Measurements from ENCODE around the gene LITAFD.
"Not testable (repeated sequence)": the region's sequence is repeated elsewhere in the genome, so short reads cannot be mapped to it uniquely, and the experiment has no call there.

LITAFD gene

GRCh38 chr16:8882041-8882617 lies at the start of gene LITAFD:
Gene LITAFD (plus strand): TSS chr16:8882351. CDS start chr16:8884356, 2,005 bp downstream.
- DNase-seq (ENCODE audit: low read depth), result no peak

- no peak for DNase-seq (ENCODE audit: low read depth)
Measured at GRCh38 chr16:8832717-8833105, 49.4 kb upstream of the LITAFD start.

- not testable (repeated sequence) for DNase-seq (ENCODE audit: low read depth)
Measured at GRCh38 chr16:8836797-8837196, 45.4 kb upstream of the LITAFD start.

- DNase-seq (ENCODE audit: low read depth), result not testable (repeated sequence)
Measured at GRCh38 chr16:8837594-8837993, 44.6 kb upstream of the LITAFD start.

- not testable (repeated sequence) for DNase-seq (ENCODE audit: low read depth)
Measured at GRCh38 chr16:8842016-8842415, 40.1 kb upstream of the LITAFD start.

- DNase-seq (ENCODE audit: low read depth), result not testable (repeated sequence)
Measured at GRCh38 chr16:8843296-8843695, 38.9 kb upstream of the LITAFD start.

- DNase-seq (ENCODE audit: low read depth), result no peak
Measured at GRCh38 chr16:8845699-8846298, 36.4 kb upstream of the LITAFD start.

GRCh38 chr16:8846401-8846932 lies 35.7 kb upstream of the LITAFD start:
- no peak for DNase-seq (ENCODE audit: low read depth)

GRCh38 chr16:8847145-8847544 lies 35.0 kb upstream of the LITAFD start:
- no peak for DNase-seq (ENCODE audit: low read depth)

GRCh38 chr16:8847623-8848022 lies 34.5 kb upstream of the LITAFD start:
- DNase-seq (ENCODE audit: low read depth), result no peak

- DNase-seq (ENCODE audit: low read depth), result no peak
Measured at GRCh38 chr16:8848231-8848938, 33.8 kb upstream of the LITAFD start.

- DNase-seq (ENCODE audit: low read depth), result no peak
Measured at GRCh38 chr16:8848939-8849391, 33.2 kb upstream of the LITAFD start.

GRCh38 chr16:8849411-8850011 lies 32.6 kb upstream of the LITAFD start:
- no peak for DNase-seq (ENCODE audit: low read depth)

- no peak for DNase-seq (ENCODE audit: low read depth)
Measured at GRCh38 chr16:8850279-8850885, 31.8 kb upstream of the LITAFD start.

- DNase-seq (ENCODE audit: low read depth), result no peak
Measured at GRCh38 chr16:8851761-8852403, 30.3 kb upstream of the LITAFD start.

- no peak for DNase-seq (ENCODE audit: low read depth)
Measured at GRCh38 chr16:8852534-8852933, 29.6 kb upstream of the LITAFD start.

- DNase-seq (ENCODE audit: low read depth), result no peak
Measured at GRCh38 chr16:8853150-8853549, 29.0 kb upstream of the LITAFD start.

GRCh38 chr16:8853611-8854010 lies 28.5 kb upstream of the LITAFD start:
- no peak for DNase-seq (ENCODE audit: low read depth)

GRCh38 chr16:8854298-8854948 lies 27.7 kb upstream of the LITAFD start:
- no peak for DNase-seq (ENCODE audit: low read depth)

GRCh38 chr16:8855051-8855786 lies 26.9 kb upstream of the LITAFD start:
- no peak for DNase-seq (ENCODE audit: low read depth)
